ENCODE measurements around the gene SF3A1. TPM values are rescaled to one million over a fixed set of nuclear protein-coding genes. Genes with fewer than 3 reads are reported as not detected.

SF3A1 gene
- total RNA-seq, 1 donor from 2014 or later = 78.3 TPM

GRCh38 chr22:30283342-30283741, 73.4 kb downstream of the SF3A1 start:
- intact Hi-C loops (cut with DNase I) = loop anchor here (10.0 kb wide), 1 partner anchor 71 kb away; the partner anchor contains the start of genes CCDC157 and SF3A1
- H3K4me3 ChIP-seq = no peak overlapping the region
- H3K4me1 ChIP-seq = peaks cover 29% of the 10 kb centered on the region
- H3K9me3 ChIP-seq = no peaks in the 10 kb centered on the region
- DNase-seq (ENCODE audit: extremely low spot score in 2 of 2) = no peak
- H3K27ac ChIP-seq = no peak overlapping the region
- TF ChIP-seq POLR2AphosphoS5 (IDR thresholded peaks at IDR 0.05; ENCODE audit: insufficient read depth in 1 of 2, low read depth in 1 of 2) (no peak), CTCF (IDR thresholded peaks at IDR 0.05) (no peak), POLR2A (IDR thresholded peaks at IDR 0.05) (no peak)
- H3K27me3 ChIP-seq = no peaks in the 10 kb centered on the region
- H3K36me3 ChIP-seq = peaks cover 0 to 18% of the 10 kb centered on the region in 2 donors

- TF ChIP-seq POLR2AphosphoS5 (IDR thresholded peaks at IDR 0.05; ENCODE audit: insufficient read depth in 1 of 2, low read depth in 1 of 2) (no peak), CTCF (IDR thresholded peaks at IDR 0.05) (no peak), POLR2A (IDR thresholded peaks at IDR 0.05) (no peak)
- no peak overlapping the region for H3K4me3 ChIP-seq
- H3K27ac ChIP-seq = no peak overlapping the region
- H3K4me1 ChIP-seq = peaks cover 29% of the 10 kb centered on the region
- intact Hi-C loops (cut with DNase I) = loop anchor here (10.0 kb wide), 1 partner anchor 72 kb away; the partner anchor contains the start of genes CCDC157 and SF3A1
- H3K9me3 ChIP-seq = no peaks in the 10 kb centered on the region
- H3K36me3 ChIP-seq = peaks cover 0 to 18% of the 10 kb centered on the region in 2 donors
- no peaks in the 10 kb centered on the region for H3K27me3 ChIP-seq
- no peak for DNase-seq (ENCODE audit: extremely low spot score in 2 of 2)
Observed at GRCh38 chr22:30282616-30283046, 74.1 kb downstream of the SF3A1 start.

Other genes with a start within 250 kb of the SF3A1 start
- 0.49 TPM for gene LIF, start 110.1 kb downstream of the SF3A1 start, total RNA-seq
- not detected for gene OSM, start 90.0 kb downstream of the SF3A1 start, total RNA-seq
- gene CASTOR1, start 67.4 kb downstream of the SF3A1 start, total RNA-seq = 51.8 TPM
- gene TBC1D10A, start 30.0 kb downstream of the SF3A1 start, total RNA-seq = 51.3 TPM
- 4.2 TPM for gene CCDC157, start 113 bp upstream of the SF3A1 start, total RNA-seq
- 17.4 TPM for gene RNF215, start 30.5 kb upstream of the SF3A1 start, total RNA-seq
- gene SEC14L2, start 40.1 kb upstream of the SF3A1 start, total RNA-seq = 20.6 TPM
- 21.1 TPM for gene MTFP1, start 68.9 kb upstream of the SF3A1 start, total RNA-seq
- not detected for gene SEC14L3, start 115.1 kb upstream of the SF3A1 start, total RNA-seq
- gene SEC14L4, start 148.8 kb upstream of the SF3A1 start, total RNA-seq = not detected
- gene SEC14L6, start 189.8 kb upstream of the SF3A1 start, total RNA-seq = not detected
- not detected for gene GAL3ST1, start 217.8 kb upstream of the SF3A1 start, total RNA-seq
- 75.6 TPM for gene PES1, start 235.0 kb upstream of the SF3A1 start, total RNA-seq

All from vagina (tissue), 2 donors.